Stimulated activated CD4-positive, alpha-beta T cell treated with anti-CD3 and anti-CD28 coated beads, TNF-alpha, amount 100 ng/mL, for 1 hour (primary cell): ENCODE data around the gene UBR4.
"Not testable (repeated sequence)": the region's sequence is repeated elsewhere in the genome, so short reads cannot be mapped to it uniquely, and the experiment has no call there.

Experiments
- DNase-seq, 3 donors: peaks; one replicate each; pipeline ENCODE4 v3.0.0-alpha.2; 2020; ENCODE audit warnings: low read depth in 3 of 3, low spot score in 1 of 3

The UBR4 gene

GRCh38 chr1:19191811-19192210 is 18.3 kb downstream of the UBR4 start:
- no peak for DNase-seq

GRCh38 chr1:19190468-19190867 is 19.6 kb downstream of the UBR4 start:
- no peak for DNase-seq

GRCh38 chr1:19189270-19189669 is 20.8 kb downstream of the UBR4 start:
- no peak for DNase-seq

DNA sequence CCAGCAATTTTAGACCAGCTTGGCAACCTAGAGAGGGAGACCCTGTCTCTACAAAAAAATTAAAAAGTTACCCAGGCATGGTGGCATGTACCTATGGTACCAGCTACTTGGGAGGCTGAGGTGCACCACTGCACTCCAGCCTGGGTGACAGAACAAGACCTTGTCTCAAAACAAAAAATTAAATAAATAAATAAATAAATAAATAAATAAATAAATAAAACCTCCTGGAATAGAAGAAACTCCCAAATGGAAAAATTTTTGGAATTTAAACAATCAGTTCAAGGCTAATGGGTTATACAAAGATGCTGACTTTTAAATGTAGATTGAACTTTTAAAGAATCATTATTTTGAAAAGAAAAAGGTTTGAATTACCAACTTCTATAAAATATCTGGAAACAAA is 22.2 kb downstream of the UBR4 start:
- no peak for DNase-seq

- DNase-seq, result no peak
Observed at GRCh38 chr1:19186001-19186400, 24.1 kb downstream of the UBR4 start.

- no peak for DNase-seq
Observed at GRCh38 chr1:19182223-19182622, 27.8 kb downstream of the UBR4 start.

DNA sequence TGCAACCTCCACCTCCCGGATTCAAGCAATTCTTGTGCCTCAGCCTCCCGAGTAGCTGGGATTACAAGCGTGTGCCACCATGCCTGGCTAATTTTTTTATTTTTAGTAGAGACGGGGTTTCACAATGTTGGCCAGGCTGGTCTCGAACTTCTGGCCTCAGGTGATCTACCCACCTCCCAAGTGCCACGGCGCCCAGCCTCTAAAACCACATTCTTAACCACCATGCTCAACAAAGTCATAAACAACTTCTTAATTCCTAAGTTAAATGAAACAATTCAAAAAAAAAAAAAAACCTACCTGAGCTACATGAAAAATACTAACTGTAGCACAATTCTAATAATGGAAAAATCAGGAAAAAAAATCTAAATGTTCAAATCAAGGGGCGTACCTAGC is 29.8 kb downstream of the UBR4 start:
- not testable (repeated sequence) for DNase-seq

DNA sequence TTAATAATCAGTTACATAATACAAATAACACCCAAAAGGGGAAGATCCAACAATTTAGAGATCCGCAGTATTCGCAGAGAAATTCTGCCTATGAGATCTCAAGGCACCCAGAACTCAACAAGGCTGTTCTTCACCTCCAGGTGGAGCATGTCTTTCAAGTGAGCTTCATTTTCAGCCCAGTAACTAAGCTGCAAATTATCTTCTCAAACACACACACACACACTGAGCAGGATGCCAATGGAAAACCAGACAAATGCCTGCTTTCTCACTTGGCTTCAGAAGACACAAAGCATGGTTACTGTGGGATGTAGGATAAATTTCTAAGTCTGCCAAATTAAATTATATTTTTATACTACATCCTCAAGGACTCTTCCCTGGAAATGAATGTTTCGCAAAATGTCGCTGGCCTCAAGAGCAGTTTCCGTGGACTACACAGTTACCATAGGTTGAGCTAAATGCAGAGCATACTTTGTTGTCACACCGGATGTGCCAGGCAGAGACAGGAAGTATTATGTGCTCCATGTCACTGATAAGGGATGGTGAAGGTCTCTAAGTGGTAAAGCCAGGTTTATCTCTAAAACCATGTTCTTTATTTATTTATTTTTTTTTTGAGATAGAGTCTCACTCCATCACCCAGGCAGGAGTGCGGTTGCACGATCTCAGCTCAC is 30.3 kb downstream of the UBR4 start:
- no peak for DNase-seq

GRCh38 chr1:19178734-19179398 is 31.2 kb downstream of the UBR4 start:
- DNase-seq, result no peak

DNA sequence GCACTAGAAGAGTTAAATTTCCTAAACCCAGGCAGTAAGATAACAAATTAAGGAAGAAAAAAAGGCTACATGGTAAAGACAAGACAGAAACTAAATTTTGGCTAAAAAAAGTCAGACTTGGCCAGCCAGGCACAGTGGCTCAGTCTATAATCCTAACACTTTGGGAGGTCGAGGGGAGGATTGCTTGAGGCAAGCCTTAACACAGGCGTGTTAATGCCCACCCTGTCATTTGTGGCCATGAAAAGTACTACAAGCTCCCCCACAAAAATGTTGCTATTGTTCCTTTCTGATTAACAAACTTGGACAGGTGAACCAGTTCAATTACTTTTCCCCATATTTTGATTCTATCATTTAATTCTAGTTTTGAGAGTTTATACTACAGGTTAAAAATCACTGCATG is 32.3 kb downstream of the UBR4 start:
- no peak for DNase-seq

GRCh38 chr1:19169642-19170041 is 40.4 kb downstream of the UBR4 start:
- DNase-seq, result no peak

DNA sequence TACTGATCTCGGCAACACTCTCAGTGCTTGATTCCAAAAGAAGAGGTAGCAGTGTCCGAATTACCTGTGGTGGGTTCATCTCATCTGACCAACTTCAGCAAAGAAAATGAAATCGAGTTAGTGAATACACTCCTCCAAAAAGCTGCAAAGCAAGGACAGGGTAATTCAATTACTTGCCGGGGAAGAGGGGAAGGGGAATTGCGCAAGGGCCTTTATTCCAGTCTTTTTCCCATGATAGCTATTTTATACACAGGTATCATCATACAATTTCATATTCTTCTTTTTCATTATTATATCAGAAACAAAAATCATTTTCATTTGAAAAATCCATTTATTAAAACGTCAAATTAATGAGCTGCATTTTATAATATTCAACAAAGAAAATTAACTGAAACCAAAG is 42.9 kb downstream of the UBR4 start:
- DNase-seq, result no peak

DNA sequence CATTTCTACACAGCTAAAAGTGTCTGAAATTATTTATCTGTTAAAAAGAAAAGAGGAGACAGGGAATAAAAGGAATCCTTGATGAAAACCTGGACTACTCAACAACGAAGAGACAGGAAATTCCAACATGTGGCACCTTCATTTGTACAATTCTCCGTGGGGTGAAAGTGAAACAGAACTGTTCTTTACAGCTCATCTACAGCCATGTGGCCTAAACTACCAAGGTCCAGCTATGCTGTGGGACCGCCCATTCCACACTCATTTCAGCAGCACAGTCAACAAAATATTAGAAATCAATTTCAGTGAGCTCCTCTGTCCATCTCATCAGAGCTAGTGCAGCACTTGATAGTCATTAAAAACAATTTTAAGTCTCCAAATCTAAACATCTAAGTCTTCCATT is 44.0 kb downstream of the UBR4 start:
- no peak for DNase-seq

- no peak for DNase-seq
Observed at GRCh38 chr1:19165501-19165900, 44.6 kb downstream of the UBR4 start.

DNA sequence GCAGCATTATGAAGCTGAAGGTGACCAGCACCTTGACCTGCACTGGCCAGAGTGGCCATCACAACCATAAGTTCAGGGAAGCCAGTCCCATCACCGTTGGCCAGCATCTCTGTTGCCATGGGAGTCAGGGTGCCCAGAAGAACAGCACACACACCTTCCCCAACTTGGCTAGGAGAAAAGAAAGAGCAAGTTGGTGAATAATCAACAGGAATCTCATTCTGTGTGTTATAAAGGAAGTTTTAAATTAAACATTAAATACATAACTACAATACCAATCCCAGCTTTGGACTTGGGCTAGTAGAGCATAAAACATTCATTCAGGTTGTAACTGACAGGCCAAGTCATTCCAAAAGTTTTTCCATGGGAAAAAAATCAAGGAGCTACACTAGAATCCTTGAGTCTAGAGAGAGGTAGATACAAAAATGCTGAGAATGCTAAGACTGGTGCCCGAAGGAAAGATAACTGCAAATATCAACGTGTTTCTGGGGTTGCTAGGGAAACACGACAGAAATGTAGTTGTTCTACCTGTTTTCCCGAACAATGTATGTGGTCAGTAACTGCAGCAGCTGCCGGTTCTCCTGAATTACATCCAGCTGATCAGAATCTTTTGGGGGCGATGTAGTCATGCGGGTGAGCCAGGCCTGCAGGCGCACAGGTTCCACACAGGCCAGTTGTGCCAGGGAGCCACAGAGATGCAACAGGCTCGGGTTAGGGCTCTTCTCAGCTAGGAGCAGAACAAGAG is 45.6 kb downstream of the UBR4 start:
- DNase-seq, result no peak

DNA sequence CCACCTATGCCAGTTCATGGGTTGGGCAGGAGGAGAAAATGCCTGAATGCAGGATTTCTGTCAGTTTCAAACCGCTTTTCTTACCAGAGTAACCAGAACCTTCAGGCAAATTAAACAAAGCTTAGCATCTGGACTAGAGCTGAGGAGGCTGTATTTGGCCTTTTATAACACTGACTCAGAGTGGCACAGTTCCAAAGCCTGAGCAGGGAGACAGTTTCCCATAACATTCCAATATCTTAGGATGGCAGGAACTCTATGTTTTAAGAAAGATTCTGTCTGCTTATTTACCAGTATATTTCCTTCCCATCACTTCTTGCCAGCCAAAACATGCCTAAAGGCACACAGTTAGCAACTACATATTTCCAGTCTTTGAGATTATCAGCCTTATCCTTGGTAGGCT is 46.8 kb downstream of the UBR4 start:
- no peak for DNase-seq

- no peak for DNase-seq
Observed at GRCh38 chr1:19160831-19161230, 49.2 kb downstream of the UBR4 start.

DNA sequence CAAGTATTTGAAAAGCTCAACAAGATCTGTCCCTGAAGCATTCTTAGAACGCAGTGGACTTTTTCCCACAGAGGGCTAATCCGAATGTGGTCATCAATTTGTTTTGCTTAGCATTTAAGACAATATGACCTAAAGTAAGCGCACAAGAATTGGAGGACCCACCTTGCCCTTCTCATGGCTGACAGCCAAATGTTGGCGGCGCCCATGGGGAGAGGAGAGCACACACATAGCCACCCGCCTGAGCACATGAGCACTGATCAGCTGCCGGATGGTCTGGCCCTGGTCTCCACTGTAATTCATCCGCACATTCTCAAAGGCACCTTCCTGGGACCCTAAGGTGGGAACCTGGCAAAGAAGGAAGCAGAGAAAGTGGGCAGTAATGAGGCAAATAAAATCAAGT is 52.4 kb downstream of the UBR4 start:
- no peak for DNase-seq

DNA sequence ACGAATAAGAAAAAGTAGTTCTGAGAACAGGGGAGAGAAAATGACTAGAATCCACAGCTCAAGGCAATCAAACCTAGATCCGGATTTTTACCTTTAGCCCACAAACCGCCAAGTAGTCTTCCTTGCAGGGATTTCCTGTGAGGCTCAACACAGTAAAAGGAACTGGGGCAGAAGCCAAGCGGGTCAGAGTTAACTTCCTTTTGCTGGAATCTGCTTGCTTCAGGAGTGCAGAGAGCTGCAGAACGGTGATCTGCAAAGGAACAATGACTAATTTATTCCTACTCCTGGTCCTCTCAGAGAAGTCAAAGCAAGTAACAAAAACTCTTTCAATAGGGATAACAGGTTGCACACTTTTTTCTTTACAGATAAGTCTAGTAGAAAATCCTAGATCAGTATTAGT is 53.4 kb downstream of the UBR4 start:
- DNase-seq, result no peak

DNA sequence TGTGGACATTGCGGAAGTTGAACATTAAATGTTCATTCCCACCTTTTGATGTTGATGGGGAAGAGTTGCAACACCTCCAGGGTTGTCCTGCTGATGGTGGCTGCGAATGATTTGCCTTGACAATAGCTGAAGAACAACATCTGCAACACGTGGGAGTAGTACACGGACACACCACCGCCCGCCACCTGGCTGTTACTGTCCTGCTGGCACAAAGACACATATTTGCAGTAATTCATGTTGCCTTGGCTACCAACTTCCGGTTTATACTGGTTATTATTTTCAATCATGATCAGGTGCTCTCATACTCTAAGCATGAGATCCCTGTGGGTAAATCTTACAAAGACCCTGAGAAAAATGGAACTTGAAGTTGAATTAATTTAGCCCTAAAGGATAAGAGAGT is 55.2 kb downstream of the UBR4 start:
- no peak for DNase-seq

GRCh38 chr1:19153169-19153568 is 56.9 kb downstream of the UBR4 start:
- DNase-seq, result no peak

DNA sequence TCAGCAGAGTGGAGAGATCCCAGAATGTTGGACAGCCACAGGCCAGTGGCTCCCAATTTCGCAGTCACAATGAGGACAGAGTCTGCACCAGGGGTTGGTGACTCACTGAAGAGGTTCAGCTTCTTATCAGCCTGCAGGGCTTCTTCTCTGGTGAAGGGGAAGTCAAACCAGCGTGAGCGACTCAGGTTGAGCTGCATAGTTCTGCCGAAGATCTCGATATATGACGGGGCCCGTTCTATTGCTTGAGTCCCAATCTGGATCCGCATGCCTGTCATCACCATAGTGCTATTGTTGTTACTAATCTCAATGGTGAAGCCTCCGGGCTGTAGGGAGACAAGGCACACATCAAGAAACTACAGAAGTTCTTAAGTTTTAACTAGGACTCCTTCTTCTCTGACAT is 58.5 kb downstream of the UBR4 start:
- DNase-seq, result no peak

DNA sequence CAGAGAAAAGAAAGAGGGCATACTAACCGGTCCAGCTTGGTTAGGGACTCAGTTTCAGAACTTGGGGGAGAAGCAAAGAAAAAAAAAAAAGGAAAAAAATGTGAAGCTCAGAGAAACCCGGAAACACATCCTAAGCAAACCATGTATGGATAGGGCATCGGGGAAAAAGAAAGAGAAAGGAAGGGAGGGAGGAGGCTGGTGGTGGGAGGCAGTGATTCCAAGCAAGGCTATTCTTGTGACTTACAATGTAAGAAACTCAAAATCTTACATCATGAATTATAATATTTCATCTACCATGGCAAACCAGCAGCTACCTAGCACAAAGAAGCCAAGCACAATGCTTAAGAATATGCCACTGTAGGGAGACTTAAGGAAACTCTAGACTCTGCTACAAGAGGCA is 60.3 kb downstream of the UBR4 start:
- DNase-seq, result no peak
